Mammary epithelial cell (primary cell): ENCODE results near the gene PRR7.

ENCODE experiments used
- CTCF ChIP-seq, 2 donors: IDR thresholded peaks in 1 of 2; conservative IDR thresholded peaks in 1 of 2; 2 replicates each; pipeline ENCODE4 v1.5.1; 2011 to 2012; ENCODE audit warnings: inconsistent platforms in 2 of 2, low read length in 2 of 2, mild to moderate bottlenecking in 2 of 2, control low read depth in 1 of 2, low read depth in 1 of 2; ENCODE audit not compliant: insufficient read depth in 1 of 2; ENCODE audit errors: extremely low read depth in 1 of 2
- EZH2 ChIP-seq: IDR thresholded peaks from 2 replicates; pipeline ENCODE4 v1.6.1; 2012; ENCODE audit warnings: low read length, inconsistent platforms, borderline replicate concordance

GRCh38 chr5:177433658-177434217 is 12.9 kb upstream of the PRR7 start:
- TF ChIP-seq CTCF (conservative IDR thresholded peaks at IDR 0.05 in 1 of 2, IDR thresholded peaks at IDR 0.05 in 1 of 2; ENCODE audit: extremely low read depth in 1 of 2, insufficient read depth in 1 of 2, low read depth in 1 of 2, low read length in 2 of 2) = no peak
- no peak for TF ChIP-seq EZH2
